NCI-H2171 (cell line): Measurements from ENCODE around the gene POP7.
A peak's percentile ranks its signal among the peaks of the same experiment; 100 is the strongest.
"Not testable (repeated sequence)": the region's sequence is repeated elsewhere in the genome, so short reads cannot be mapped to it uniquely, and the experiment has no call there.

Source experiments
- DNase-seq: peaks from one replicate; lab custom pipeline; 2025; lab: John Stamatoyannopoulos, UW

POP7 gene

GRCh38 chr7:100692578-100692961 is 13.4 kb upstream of the POP7 start:
- no peak for DNase-seq

- no peak for DNase-seq
These were observed 12.4 kb upstream of the POP7 start for GRCh38 chr7:100693312-100694097.

GRCh38 chr7:100694098-100694745 is 11.7 kb upstream of the POP7 start, which contains the start of gene GIGYF1:
Gene GIGYF1 (minus strand): TSS chr7:100694250. CDS start chr7:100688238, 6,012 bp downstream.
- DNase-seq = peak; percentile 58

GRCh38 chr7:100696123-100696521 is 9.8 kb upstream of the POP7 start:
- DNase-seq = no peak

- no peak for DNase-seq
These were observed 6.9 kb upstream of the POP7 start for GRCh38 chr7:100699018-100699417.

GRCh38 chr7:100701089-100701488 is 4.8 kb upstream of the POP7 start:
- not testable (repeated sequence) for DNase-seq

- DNase-seq = peak; percentile 35
These were observed 585 bp upstream of the POP7 start for GRCh38 chr7:100705320-100705752.

- no peak for DNase-seq
These were observed 871 bp downstream of the POP7 start for GRCh38 chr7:100706672-100707311.

GRCh38 chr7:100708395-100708794 is 2.5 kb downstream of the POP7 start:
- no peak for DNase-seq

- DNase-seq = no peak
These were observed 4.5 kb downstream of the POP7 start for GRCh38 chr7:100710452-100710851.

- no peak for DNase-seq
These were observed 5.4 kb downstream of the POP7 start for GRCh38 chr7:100711369-100711768.

GRCh38 chr7:100714725-100715124 is 8.8 kb downstream of the POP7 start:
- no peak for DNase-seq

GRCh38 chr7:100717073-100717472 is 11.2 kb downstream of the POP7 start:
- DNase-seq = not testable (repeated sequence)

GRCh38 chr7:100719523-100720278 is 13.8 kb downstream of the POP7 start:
- peak; percentile 14 for DNase-seq

- no peak for DNase-seq
These were observed 14.4 kb downstream of the POP7 start, which contains the start of gene EPO for GRCh38 chr7:100720279-100720670. Gene EPO (plus strand): TSS chr7:100720468. CDS start chr7:100720981, 513 bp downstream.

- no peak for DNase-seq
These were observed 15.0 kb downstream of the POP7 start for GRCh38 chr7:100720671-100721504.

- DNase-seq = no peak
These were observed 15.5 kb downstream of the POP7 start for GRCh38 chr7:100721505-100721812.

- no peak for DNase-seq
These were observed 16.7 kb downstream of the POP7 start for GRCh38 chr7:100722480-100723212.

- DNase-seq = no peak
These were observed 17.9 kb downstream of the POP7 start for GRCh38 chr7:100723732-100724275.

GRCh38 chr7:100724364-100724763 is 18.4 kb downstream of the POP7 start:
- not testable (repeated sequence) for DNase-seq
